ENCODE measurements around the gene B4GALNT4.
"Not testable (repeated sequence)": the region's sequence is repeated elsewhere in the genome, so short reads cannot be mapped to it uniquely, and the experiment has no call there.

B4GALNT4 gene

GRCh38 chr11:360326-361280 lies 8.7 kb upstream of the B4GALNT4 start:
- no peak for DNase-seq

- DNase-seq = no peak
Measured at GRCh38 chr11:362642-363442, 6.5 kb upstream of the B4GALNT4 start.

GRCh38 chr11:363443-363805 lies 5.9 kb upstream of the B4GALNT4 start:
- not testable (repeated sequence) for DNase-seq

- DNase-seq = peak; percentile 37 to 64 (median 59)
Measured at GRCh38 chr11:363948-364761, 5.1 kb upstream of the B4GALNT4 start.

- no peak for DNase-seq
Measured at GRCh38 chr11:364991-365725, 4.1 kb upstream of the B4GALNT4 start.

- DNase-seq = no peak
Measured at GRCh38 chr11:365831-366230, 3.5 kb upstream of the B4GALNT4 start.

GRCh38 chr11:367956-368413 lies 1.3 kb upstream of the B4GALNT4 start:
- peak in 1 of 5 experiments; percentile 22 for DNase-seq

- DNase-seq = peak in 1 of 5 experiments; percentile 3
Measured at GRCh38 chr11:368414-369335, 624 bp upstream of the B4GALNT4 start.

GRCh38 chr11:370070-370941 lies 1.0 kb downstream of the B4GALNT4 start:
- no peak for DNase-seq

GRCh38 chr11:371051-371450 lies 1.8 kb downstream of the B4GALNT4 start:
- DNase-seq = no peak

- DNase-seq = no peak
Measured at GRCh38 chr11:371716-372590, 2.7 kb downstream of the B4GALNT4 start.

GRCh38 chr11:372809-373715 lies 3.8 kb downstream of the B4GALNT4 start:
- no peak for DNase-seq

- no peak for DNase-seq
Measured at GRCh38 chr11:373716-374551, 4.6 kb downstream of the B4GALNT4 start.

- DNase-seq = no peak
Measured at GRCh38 chr11:375065-376025, 6.0 kb downstream of the B4GALNT4 start.

GRCh38 chr11:376531-377173 lies 7.4 kb downstream of the B4GALNT4 start:
- no peak for DNase-seq

All from T-helper 2 cell (primary cell).